OCI-LY1 (cell line): ENCODE results near the gene FANCE.

Experiments used
- H2AFZ ChIP-seq: fragments of 200-600 bp; sonication (generic), shearing (Covaris generic); 2 replicates; pipeline ENCODE4 v1.6.0; 2014; ENCODE audit warnings: antibody characterized with exemption, mild to moderate bottlenecking, low read length
- H3F3A ChIP-seq: fragments of 200-600 bp; sonication (generic), shearing (Covaris generic); 2 replicates; pipeline ENCODE4 v1.6.0; 2014; ENCODE audit warnings: mild to moderate bottlenecking, antibody characterized with exemption, low read length, moderate library complexity; ENCODE audit not compliant: insufficient read depth
- H3K27ac ChIP-seq: fragments of 200-600 bp; sonication (generic); 2 replicates; pipeline ENCODE4 v1.5.1; 2014; ENCODE audit warnings: low read length, mixed run types, mild to moderate bottlenecking, low read depth; ENCODE audit not compliant: poor library complexity, severe bottlenecking
- H3K27me3 ChIP-seq: fragments of 200-600 bp; sonication (generic); 2 replicates; pipeline ENCODE4 v1.6.0; 2014; ENCODE audit warnings: antibody characterized with exemption, mild to moderate bottlenecking, low read length, moderate library complexity; ENCODE audit not compliant: insufficient read depth
- H3K36me3 ChIP-seq: fragments of 200-600 bp; sonication (generic); 2 replicates; pipeline ENCODE4 v1.6.1; 2014; ENCODE audit warnings: mild to moderate bottlenecking, antibody characterized with exemption, low read length, moderate library complexity, mixed read lengths; ENCODE audit not compliant: insufficient read depth
- H3K4me1 ChIP-seq: fragments of 200-600 bp; sonication (generic); 2 replicates; pipeline ENCODE4 v1.5.1; 2014; ENCODE audit warnings: mild to moderate bottlenecking, low read length, moderate library complexity; ENCODE audit not compliant: insufficient read depth, severe bottlenecking
- H3K4me2 ChIP-seq: fragments of 200-600 bp; sonication (generic), shearing (Covaris generic); 2 replicates; pipeline ENCODE4 v1.6.1; 2014; ENCODE audit warnings: low read length
- H3K4me3 ChIP-seq: fragments of 200-600 bp; sonication (generic); 2 replicates; pipeline ENCODE4 v1.5.1; 2014; ENCODE audit warnings: low read length, low read depth, mild to moderate bottlenecking, mixed read lengths; ENCODE audit not compliant: poor library complexity, severe bottlenecking
- H3K79me2 ChIP-seq: fragments of 200-600 bp; shearing (Covaris generic); 2 replicates; pipeline ENCODE4 v1.6.1; 2016; ENCODE audit warnings: mixed run types, low read length, mixed read lengths; ENCODE audit not compliant: insufficient read depth
- H3K9ac ChIP-seq: fragments of 200-600 bp; sonication (generic), shearing (Covaris generic); 2 replicates; pipeline ENCODE4 v1.6.1; 2014; ENCODE audit warnings: mild to moderate bottlenecking, low read length, mixed read lengths
- H3K9me2 ChIP-seq: fragments of 200-600 bp; sonication (generic), shearing (Covaris generic); 2 replicates; pipeline ENCODE4 v1.6.1; 2014; ENCODE audit warnings: low read depth, mild to moderate bottlenecking, low read length, mixed read lengths
- H3K9me3 ChIP-seq: fragments of 200-600 bp; shearing (Covaris generic); 2 replicates; pipeline ENCODE4 v1.6.1; 2014; ENCODE audit warnings: low read length, mixed read lengths
- H4K20me1 ChIP-seq: fragments of 200-600 bp; sonication (generic), shearing (Covaris generic); 2 replicates; pipeline ENCODE4 v1.6.0; 2016; ENCODE audit warnings: mild to moderate bottlenecking, low read length; ENCODE audit not compliant: insufficient read depth
- EZH2 ChIP-seq: fragments of 200-600 bp; sonication (generic), shearing (Covaris generic); IDR thresholded peaks from 2 replicates; pipeline ENCODE4 v1.8.0; 2017; ENCODE audit warnings: borderline replicate concordance, mixed run types, mild to moderate bottlenecking, antibody characterized with exemption, low read length, moderate library complexity, mixed read lengths
- TF ChIP-seq, protein P1 (sequence below): fragments of 200-600 bp; sonication (generic), shearing (Covaris generic); IDR thresholded peaks from 2 replicates; pipeline ENCODE4 v1.5.1; 2017; ENCODE audit warnings: mild to moderate bottlenecking, antibody characterized with exemption, low read length, moderate library complexity, mixed read lengths

The FANCE gene

DNA sequence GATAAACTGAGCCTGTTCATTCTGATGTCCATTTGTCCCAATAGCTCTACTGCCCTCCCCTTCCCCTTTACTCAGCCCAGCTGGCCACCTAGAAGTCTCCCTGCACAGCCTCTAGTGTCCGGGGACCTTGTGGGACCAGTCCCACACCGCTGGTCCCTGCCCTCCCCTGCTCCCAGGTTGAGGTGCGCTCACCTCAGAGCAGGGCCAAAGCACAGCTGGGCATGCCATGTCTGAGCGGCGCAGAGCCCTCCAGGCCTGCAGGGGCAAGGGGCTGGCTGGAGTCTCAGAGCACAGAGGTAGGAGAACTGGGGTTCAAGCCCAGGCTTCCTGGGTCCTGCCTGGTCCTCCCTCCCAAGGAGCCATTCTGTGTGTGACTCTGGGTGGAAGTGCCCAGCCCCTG lies 24.7 kb upstream of the FANCE start:
- Histone ChIP-seq H3K4me3 (no peak overlapping the region), H3F3A (no peaks in the 10 kb centered on the region), H3K9me2 (no peaks in the 10 kb centered on the region), H3K79me2 (no peaks in the 10 kb centered on the region), H3K4me1 (no peaks in the 10 kb centered on the region), H3K4me2 (no peak overlapping the region), H3K27me3 (no peaks in the 10 kb centered on the region), H3K9ac (no peak overlapping the region), H3K27ac (no peak overlapping the region), H2AFZ (no peak overlapping the region), H4K20me1 (no peaks in the 10 kb centered on the region), H3K36me3 (no peaks in the 10 kb centered on the region; the same call in none of the 2 replicates), H3K9me3 (peaks cover 11% of the 10 kb centered on the region)
- TF ChIP-seq, protein P1, sequence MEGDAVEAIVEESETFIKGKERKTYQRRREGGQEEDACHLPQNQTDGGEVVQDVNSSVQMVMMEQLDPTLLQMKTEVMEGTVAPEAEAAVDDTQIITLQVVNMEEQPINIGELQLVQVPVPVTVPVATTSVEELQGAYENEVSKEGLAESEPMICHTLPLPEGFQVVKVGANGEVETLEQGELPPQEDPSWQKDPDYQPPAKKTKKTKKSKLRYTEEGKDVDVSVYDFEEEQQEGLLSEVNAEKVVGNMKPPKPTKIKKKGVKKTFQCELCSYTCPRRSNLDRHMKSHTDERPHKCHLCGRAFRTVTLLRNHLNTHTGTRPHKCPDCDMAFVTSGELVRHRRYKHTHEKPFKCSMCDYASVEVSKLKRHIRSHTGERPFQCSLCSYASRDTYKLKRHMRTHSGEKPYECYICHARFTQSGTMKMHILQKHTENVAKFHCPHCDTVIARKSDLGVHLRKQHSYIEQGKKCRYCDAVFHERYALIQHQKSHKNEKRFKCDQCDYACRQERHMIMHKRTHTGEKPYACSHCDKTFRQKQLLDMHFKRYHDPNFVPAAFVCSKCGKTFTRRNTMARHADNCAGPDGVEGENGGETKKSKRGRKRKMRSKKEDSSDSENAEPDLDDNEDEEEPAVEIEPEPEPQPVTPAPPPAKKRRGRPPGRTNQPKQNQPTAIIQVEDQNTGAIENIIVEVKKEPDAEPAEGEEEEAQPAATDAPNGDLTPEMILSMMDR = no peak
- TF ChIP-seq EZH2 = no peak

DNA sequence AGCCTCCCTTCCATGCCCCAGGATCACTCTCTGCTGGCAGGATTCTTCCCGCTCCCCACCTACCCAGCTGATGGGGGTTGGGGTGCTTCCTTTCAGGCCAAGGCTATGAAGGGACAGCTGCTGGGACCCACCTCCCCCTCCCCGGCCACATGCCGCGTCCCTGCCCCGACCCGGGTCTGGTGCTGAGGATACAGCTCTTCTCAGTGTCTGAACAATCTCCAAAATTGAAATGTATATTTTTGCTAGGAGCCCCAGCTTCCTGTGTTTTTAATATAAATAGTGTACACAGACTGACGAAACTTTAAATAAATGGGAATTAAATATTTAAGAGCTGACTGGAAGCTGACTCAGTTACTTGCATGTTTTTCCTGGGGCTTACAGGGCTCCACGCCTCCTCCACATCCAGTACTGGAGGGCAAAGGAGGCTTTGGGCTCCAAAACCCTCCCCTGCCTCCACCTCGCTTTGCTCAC lies 24.3 kb upstream of the FANCE start:
- H3K4me2 ChIP-seq = no peak overlapping the region
- H3K9me3 ChIP-seq = peaks cover 11% of the 10 kb centered on the region
- no peak overlapping the region for H2AFZ ChIP-seq
- H3K9me2 ChIP-seq = no peaks in the 10 kb centered on the region
- no peak for TF ChIP-seq EZH2
- TF ChIP-seq, protein P1 = no peak
- no peak overlapping the region for H3K4me3 ChIP-seq
- no peaks in the 10 kb centered on the region for H3F3A ChIP-seq
- no peaks in the 10 kb centered on the region for H3K79me2 ChIP-seq
- H3K27ac ChIP-seq = no peak overlapping the region
- no peaks in the 10 kb centered on the region for H3K4me1 ChIP-seq
- H4K20me1 ChIP-seq = no peaks in the 10 kb centered on the region
- H3K36me3 ChIP-seq = no peaks in the 10 kb centered on the region; the same call in none of the 2 replicates
- no peaks in the 10 kb centered on the region for H3K27me3 ChIP-seq
- no peak overlapping the region for H3K9ac ChIP-seq

DNA sequence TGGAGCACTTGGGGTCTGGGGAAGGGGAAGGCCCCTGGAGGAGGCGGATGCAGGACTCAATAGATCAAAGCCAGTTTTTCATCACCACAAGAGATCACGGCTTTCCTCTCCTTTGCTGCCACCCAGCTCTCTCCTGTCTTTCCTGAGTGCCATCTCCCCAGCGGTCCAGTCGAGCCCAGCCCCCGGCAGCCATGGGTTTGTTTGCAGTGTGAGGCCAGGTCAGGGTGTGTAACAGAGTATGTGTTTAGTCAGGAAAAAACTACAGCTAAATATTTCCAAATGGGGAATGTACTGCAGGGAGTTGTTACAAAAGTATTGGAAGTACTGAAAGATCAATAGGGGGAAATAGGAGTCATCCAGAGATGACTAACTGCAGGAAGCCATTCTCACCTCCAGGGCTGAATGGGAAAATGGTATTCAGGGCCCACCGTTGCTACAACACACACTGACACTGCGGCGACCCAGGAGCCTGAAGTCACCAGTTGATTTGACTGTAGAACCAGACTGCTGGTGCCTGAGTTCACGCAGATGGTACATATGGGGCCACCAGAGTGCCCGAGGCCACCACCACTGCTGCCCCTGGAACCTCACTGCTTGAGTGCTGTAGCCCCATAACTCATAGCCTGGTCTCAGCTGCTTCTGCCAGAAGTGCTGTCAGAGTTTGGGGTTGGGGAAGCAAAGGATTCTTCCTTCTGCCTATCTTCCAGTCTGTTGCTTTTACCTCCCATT lies 23.6 kb upstream of the FANCE start:
- Histone ChIP-seq H3K36me3 (no peaks in the 10 kb centered on the region; the same call in none of the 2 replicates), H3K9me3 (peaks cover 11% of the 10 kb centered on the region), H3K4me1 (no peaks in the 10 kb centered on the region), H4K20me1 (no peaks in the 10 kb centered on the region), H3F3A (no peaks in the 10 kb centered on the region), H3K4me2 (no peak overlapping the region), H3K4me3 (no peak overlapping the region), H3K79me2 (no peaks in the 10 kb centered on the region), H3K27me3 (no peaks in the 10 kb centered on the region), H3K9me2 (no peaks in the 10 kb centered on the region), H3K9ac (no peak overlapping the region), H2AFZ (no peak overlapping the region), H3K27ac (no peak overlapping the region)
- TF ChIP-seq, protein P1 = no peak
- TF ChIP-seq EZH2 = no peak
